ENCODE data around the gene MCC. TPM values are rescaled to one million over a fixed set of nuclear protein-coding genes. Genes with fewer than 3 reads are reported as not detected.

Gene MCC
- total RNA-seq, 1 experiment from 2014 or later, result 23.5 TPM

DNA sequence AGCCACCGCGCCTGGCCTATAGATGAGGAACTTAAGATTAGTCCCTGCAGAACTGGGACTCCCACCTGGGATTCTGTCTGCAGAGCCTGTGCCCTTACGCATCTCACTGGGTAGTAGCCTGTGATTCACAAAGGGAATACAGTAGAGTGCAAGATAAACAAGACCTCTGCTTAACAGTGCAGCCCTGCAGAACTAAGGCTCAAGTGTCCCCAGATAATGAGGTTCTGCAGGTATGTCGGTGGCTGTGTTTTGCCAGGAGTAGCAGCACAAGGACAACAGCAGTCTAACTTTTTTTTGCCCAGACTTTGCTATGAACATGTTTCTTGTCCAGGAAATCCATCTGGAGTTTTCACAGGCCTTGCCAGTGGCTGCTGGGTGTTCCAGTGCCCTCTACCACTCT is 451.9 kb downstream of the MCC start:
- POLR2A ChIA-PET, result no interaction called here
- no peak for ATAC-seq
- CTCF ChIA-PET, result interaction anchor here (0.6 kb wide), 1 partner anchor 40 kb away, joined by 3 read pairs; no protein-coding TSS in a partner anchor

DNA sequence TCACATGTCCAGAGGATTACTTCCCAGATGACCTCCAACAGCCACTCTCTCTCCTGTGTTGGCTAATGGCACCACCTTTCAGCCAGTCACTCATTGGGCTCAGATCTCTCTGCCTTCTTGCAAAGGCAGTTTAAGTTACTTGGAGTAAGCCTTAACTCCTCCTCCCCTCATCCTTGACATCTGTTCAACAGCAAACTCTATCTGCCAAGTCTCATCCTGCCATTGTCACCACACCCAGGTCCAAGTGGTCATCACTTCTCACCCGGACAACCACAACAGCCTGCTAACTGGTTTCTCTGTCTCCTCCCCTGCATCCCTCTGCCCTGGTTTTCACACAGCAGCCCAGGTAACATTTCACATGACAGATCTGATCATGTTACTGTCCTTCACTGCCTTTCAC is 453.2 kb downstream of the MCC start:
- ChIA-PET CTCF (interaction anchor here (1.2 kb wide), 2 partner anchors 39 to 302 kb away, joined by 3 to 4 read pairs; no protein-coding TSS in a partner anchor), POLR2A (no interaction called here)
- H3K4me1 Mint-ChIP-seq, result peaks cover 60% of the 10 kb centered on the region
- no peak for TF ChIP-seq TEAD4 (CRISPR knock-in tag; IDR thresholded peaks at IDR 0.05)
- no peak for TF ChIP-seq CBFB (CRISPR knock-in tag; IDR thresholded peaks at IDR 0.05; ENCODE audit: low read depth)
- TF ChIP-seq ZNF138 (CRISPR knock-in tag; conservative IDR thresholded peaks at IDR 0.05), result no peak
- TF ChIP-seq, protein P1, sequence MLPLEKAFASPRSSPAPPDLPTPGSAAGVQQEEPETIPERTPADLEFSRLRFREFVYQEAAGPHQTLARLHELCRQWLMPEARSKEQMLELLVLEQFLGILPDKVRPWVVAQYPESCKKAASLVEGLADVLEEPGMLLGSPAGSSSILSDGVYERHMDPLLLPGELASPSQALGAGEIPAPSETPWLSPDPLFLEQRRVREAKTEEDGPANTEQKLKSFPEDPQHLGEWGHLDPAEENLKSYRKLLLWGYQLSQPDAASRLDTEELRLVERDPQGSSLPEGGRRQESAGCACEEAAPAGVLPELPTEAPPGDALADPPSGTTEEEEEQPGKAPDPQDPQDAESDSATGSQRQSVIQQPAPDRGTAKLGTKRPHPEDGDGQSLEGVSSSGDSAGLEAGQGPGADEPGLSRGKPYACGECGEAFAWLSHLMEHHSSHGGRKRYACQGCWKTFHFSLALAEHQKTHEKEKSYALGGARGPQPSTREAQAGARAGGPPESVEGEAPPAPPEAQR (CRISPR knock-in tag; IDR thresholded peaks at IDR 0.05), result no peak
- no peak for TF ChIP-seq SP1 (CRISPR knock-in tag; conservative IDR thresholded peaks at IDR 0.05)
- TF ChIP-seq KAT7 (CRISPR knock-in tag; IDR thresholded peaks at IDR 0.05; ENCODE audit: borderline replicate concordance), result no peak
- TF ChIP-seq SOX15 (CRISPR knock-in tag; IDR thresholded peaks at IDR 0.05), result no peak
- TF ChIP-seq, protein P2, sequence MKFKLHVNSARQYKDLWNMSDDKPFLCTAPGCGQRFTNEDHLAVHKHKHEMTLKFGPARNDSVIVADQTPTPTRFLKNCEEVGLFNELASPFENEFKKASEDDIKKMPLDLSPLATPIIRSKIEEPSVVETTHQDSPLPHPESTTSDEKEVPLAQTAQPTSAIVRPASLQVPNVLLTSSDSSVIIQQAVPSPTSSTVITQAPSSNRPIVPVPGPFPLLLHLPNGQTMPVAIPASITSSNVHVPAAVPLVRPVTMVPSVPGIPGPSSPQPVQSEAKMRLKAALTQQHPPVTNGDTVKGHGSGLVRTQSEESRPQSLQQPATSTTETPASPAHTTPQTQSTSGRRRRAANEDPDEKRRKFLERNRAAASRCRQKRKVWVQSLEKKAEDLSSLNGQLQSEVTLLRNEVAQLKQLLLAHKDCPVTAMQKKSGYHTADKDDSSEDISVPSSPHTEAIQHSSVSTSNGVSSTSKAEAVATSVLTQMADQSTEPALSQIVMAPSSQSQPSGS (CRISPR knock-in tag; IDR thresholded peaks at IDR 0.05; ENCODE audit: borderline replicate concordance, low read depth), result no peak
- no peak for TF ChIP-seq NFE2L1 (CRISPR knock-in tag; IDR thresholded peaks at IDR 0.05)
- TF ChIP-seq ZNF121 (CRISPR knock-in tag; IDR thresholded peaks at IDR 0.05), result no peak
- TF ChIP-seq, protein P3, sequence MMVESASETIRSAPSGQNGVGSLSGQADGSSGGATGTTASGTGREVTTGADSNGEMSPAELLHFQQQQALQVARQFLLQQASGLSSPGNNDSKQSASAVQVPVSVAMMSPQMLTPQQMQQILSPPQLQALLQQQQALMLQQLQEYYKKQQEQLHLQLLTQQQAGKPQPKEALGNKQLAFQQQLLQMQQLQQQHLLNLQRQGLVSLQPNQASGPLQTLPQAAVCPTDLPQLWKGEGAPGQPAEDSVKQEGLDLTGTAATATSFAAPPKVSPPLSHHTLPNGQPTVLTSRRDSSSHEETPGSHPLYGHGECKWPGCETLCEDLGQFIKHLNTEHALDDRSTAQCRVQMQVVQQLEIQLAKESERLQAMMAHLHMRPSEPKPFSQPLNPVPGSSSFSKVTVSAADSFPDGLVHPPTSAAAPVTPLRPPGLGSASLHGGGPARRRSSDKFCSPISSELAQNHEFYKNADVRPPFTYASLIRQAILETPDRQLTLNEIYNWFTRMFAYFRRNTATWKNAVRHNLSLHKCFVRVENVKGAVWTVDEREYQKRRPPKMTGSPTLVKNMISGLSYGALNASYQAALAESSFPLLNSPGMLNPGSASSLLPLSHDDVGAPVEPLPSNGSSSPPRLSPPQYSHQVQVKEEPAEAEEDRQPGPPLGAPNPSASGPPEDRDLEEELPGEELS (CRISPR knock-in tag; IDR thresholded peaks at IDR 0.05), result no peak
- no peak for TF ChIP-seq MXD4 (CRISPR knock-in tag; IDR thresholded peaks at IDR 0.05; ENCODE audit: borderline replicate concordance)
- TF ChIP-seq, protein P4, sequence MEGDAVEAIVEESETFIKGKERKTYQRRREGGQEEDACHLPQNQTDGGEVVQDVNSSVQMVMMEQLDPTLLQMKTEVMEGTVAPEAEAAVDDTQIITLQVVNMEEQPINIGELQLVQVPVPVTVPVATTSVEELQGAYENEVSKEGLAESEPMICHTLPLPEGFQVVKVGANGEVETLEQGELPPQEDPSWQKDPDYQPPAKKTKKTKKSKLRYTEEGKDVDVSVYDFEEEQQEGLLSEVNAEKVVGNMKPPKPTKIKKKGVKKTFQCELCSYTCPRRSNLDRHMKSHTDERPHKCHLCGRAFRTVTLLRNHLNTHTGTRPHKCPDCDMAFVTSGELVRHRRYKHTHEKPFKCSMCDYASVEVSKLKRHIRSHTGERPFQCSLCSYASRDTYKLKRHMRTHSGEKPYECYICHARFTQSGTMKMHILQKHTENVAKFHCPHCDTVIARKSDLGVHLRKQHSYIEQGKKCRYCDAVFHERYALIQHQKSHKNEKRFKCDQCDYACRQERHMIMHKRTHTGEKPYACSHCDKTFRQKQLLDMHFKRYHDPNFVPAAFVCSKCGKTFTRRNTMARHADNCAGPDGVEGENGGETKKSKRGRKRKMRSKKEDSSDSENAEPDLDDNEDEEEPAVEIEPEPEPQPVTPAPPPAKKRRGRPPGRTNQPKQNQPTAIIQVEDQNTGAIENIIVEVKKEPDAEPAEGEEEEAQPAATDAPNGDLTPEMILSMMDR (IDR thresholded peaks at IDR 0.05), result no peak
- TF ChIP-seq NFYB (CRISPR knock-in tag; conservative IDR thresholded peaks at IDR 0.05; ENCODE audit: low read depth), result no peak

More for the DNA sequence above, 451.9 kb downstream of the MCC start:
- Mint-ChIP-seq H3K4me1 (peaks cover 47% of the 10 kb centered on the region), H3K27me3 (ENCODE audit: low read depth) (no peaks in the 10 kb centered on the region), H3K27ac (no peak overlapping the region), H3K9me3 (no peaks in the 10 kb centered on the region), H3K4me3 (no peak overlapping the region), H3K36me3 (no peaks in the 10 kb centered on the region; the same call in 1 of the 2 replicates)
- TF ChIP-seq, protein P5, sequence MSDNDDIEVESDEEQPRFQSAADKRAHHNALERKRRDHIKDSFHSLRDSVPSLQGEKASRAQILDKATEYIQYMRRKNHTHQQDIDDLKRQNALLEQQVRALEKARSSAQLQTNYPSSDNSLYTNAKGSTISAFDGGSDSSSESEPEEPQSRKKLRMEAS (CRISPR knock-in tag; IDR thresholded peaks at IDR 0.05), result no peak
- TF ChIP-seq, protein P3 (CRISPR knock-in tag; IDR thresholded peaks at IDR 0.05), result no peak
- TF ChIP-seq ZNF416 (CRISPR knock-in tag; IDR thresholded peaks at IDR 0.05), result no peak
- TF ChIP-seq ELF4 (CRISPR knock-in tag; IDR thresholded peaks at IDR 0.05; ENCODE audit: low read depth), result no peak
- TF ChIP-seq, protein P6, sequence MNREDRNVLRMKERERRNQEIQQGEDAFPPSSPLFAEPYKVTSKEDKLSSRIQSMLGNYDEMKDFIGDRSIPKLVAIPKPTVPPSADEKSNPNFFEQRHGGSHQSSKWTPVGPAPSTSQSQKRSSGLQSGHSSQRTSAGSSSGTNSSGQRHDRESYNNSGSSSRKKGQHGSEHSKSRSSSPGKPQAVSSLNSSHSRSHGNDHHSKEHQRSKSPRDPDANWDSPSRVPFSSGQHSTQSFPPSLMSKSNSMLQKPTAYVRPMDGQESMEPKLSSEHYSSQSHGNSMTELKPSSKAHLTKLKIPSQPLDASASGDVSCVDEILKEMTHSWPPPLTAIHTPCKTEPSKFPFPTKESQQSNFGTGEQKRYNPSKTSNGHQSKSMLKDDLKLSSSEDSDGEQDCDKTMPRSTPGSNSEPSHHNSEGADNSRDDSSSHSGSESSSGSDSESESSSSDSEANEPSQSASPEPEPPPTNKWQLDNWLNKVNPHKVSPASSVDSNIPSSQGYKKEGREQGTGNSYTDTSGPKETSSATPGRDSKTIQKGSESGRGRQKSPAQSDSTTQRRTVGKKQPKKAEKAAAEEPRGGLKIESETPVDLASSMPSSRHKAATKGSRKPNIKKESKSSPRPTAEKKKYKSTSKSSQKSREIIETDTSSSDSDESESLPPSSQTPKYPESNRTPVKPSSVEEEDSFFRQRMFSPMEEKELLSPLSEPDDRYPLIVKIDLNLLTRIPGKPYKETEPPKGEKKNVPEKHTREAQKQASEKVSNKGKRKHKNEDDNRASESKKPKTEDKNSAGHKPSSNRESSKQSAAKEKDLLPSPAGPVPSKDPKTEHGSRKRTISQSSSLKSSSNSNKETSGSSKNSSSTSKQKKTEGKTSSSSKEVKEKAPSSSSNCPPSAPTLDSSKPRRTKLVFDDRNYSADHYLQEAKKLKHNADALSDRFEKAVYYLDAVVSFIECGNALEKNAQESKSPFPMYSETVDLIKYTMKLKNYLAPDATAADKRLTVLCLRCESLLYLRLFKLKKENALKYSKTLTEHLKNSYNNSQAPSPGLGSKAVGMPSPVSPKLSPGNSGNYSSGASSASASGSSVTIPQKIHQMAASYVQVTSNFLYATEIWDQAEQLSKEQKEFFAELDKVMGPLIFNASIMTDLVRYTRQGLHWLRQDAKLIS (CRISPR knock-in tag; IDR thresholded peaks at IDR 0.05; ENCODE audit: borderline replicate concordance), result no peak
- DNase-seq (ENCODE audit: low spot score), result no peak

More for the DNA sequence above, 453.2 kb downstream of the MCC start:
- DNase-seq (ENCODE audit: low spot score) (no peak), ATAC-seq (no peak)
- Mint-ChIP-seq H3K36me3 (peaks cover under 1% of the 10 kb centered on the region; the same call in 1 of the 2 replicates), H3K27ac (no peak overlapping the region), H3K9me3 (no peaks in the 10 kb centered on the region), H3K4me3 (no peak overlapping the region), H3K27me3 (ENCODE audit: low read depth) (no peaks in the 10 kb centered on the region)
